ENCODE data around the gene IER3. TPM values are rescaled to one million over a fixed set of nuclear protein-coding genes. Genes with fewer than 3 reads are reported as not detected.

Gene IER3
- total and polyA plus RNA-seq, 2 of the 13 experiments (the other 11 are each of a cell fraction or from before 2014, with no cell fraction given): 51.1 to 131 TPM

- TF ChIP-seq DPF2 (CRISPR knock-in tag; IDR thresholded peaks at IDR 0.05; ENCODE audit: borderline replicate concordance, low read depth) (0 out of 2 replicates have a peak, but pooled peaks have one; percentile 35), ZSCAN25 (CRISPR knock-in tag; IDR thresholded peaks at IDR 0.05) (0 out of 2 replicates have a peak, but pooled peaks have one; percentile 1)
These were observed 38.2 kb upstream of the IER3 start (continued) for GRCh38 chr6:30782425-30783014.

- Histone ChIP-seq H3K4me2 (ENCODE audit: low read depth, low read length) (peak overlapping the region; percentile 81), H4K20me1 (ENCODE audit: insufficient read depth, low read length) (no peaks in the 10 kb centered on the region), H3K9ac (ENCODE audit: insufficient read depth, low read depth, low read length) (peak overlapping the region; percentile 78), H3K4me1 (ENCODE audit: insufficient read depth, low read length) (peaks cover 86% of the 10 kb centered on the region), H3K9me3 (ENCODE audit: low read length) (no peaks in the 10 kb centered on the region), H3K36me3 (replicated peaks in 1 of 2; ENCODE audit: control insufficient read depth in 1 of 2, insufficient read depth in 2 of 2, low read length in 2 of 2) (no peaks in the 10 kb centered on the region), H3K4me3 (replicated peaks in 1 of 3; ENCODE audit: insufficient read depth in 1 of 3, low read depth in 2 of 3, low read length in 3 of 3) (peak overlapping the region; percentile 39 to 49 (median 43); a peak in 5 of 6 replicates), H2AFZ (ENCODE audit: low read length) (no peak overlapping the region), H3K27ac (ENCODE audit: extremely low read length, insufficient read depth, low read length) (peak overlapping the region; percentile 83), H3K79me2 (ENCODE audit: insufficient read depth, low read length) (no peaks in the 10 kb centered on the region), H3K27me3 (ENCODE audit: control insufficient read depth in 1 of 2, insufficient read depth in 2 of 2, low read length in 2 of 2) (no peaks in the 10 kb centered on the region)
- WGBS (ENCODE audit: low lambda C conversion rate): 3% methylated on average over 13 of the region's 13 CpGs
- POLR2A ChIA-PET: interaction anchor here (0.6 to 9.4 kb wide), 24 partner anchors 9 to 167 kb away, joined by 3 to 305 read pairs (median 5); partner anchors contain the start of genes DDR1, FLOT1, IER3 and MDC1
- CTCF ChIA-PET (ENCODE audit: low intra/inter-chr PET ratio, low total read pairs): interaction anchor here (0.7 kb wide), 1 partner anchor 39 kb away, joined by 3 read pairs; the partner anchor contains the start of gene FLOT1
- ATAC-seq (peak; percentile 87), FAIRE-seq (peak; percentile 98), DNase-seq (ENCODE audit: low spot score) (peak; percentile 96)
- in situ Hi-C loops (cut with HindIII; ENCODE audit: extremely low pct_ligation_motif_present, low pct_unique_long_range_greater_than_20kb): no loop called here
- no TSS peak for BruUV-seq (replicated peaks)
- intact Hi-C loops (cut with micrococcal nuclease; ENCODE audit: unreplicated experiment): loop anchor here (1.0 kb wide), 3 partner anchors 13 to 40 kb away; partner anchors contain the start of gene IER3
- peak; percentile 59; the same call in 1 of the 2 replicates for TF ChIP-seq SAFB2 (CRISPR knock-in tag; IDR thresholded peaks at IDR 0.05; ENCODE audit: borderline replicate concordance, low read depth)
- TF ChIP-seq HOXA3 (CRISPR knock-in tag; IDR thresholded peaks at IDR 0.05): peak; percentile 98
- no peak for TF ChIP-seq ZNF207 (IDR thresholded peaks at IDR 0.05; ENCODE audit: borderline replicate concordance)
- TF ChIP-seq CENPBD1 (CRISPR knock-in tag; IDR thresholded peaks at IDR 0.05; ENCODE audit: borderline replicate concordance, low read depth): no peak
- 0 out of 2 replicates have a peak, but pooled peaks have one; percentile 26 for TF ChIP-seq ZC3H4 (CRISPR knock-in tag; IDR thresholded peaks at IDR 0.05; ENCODE audit: borderline replicate concordance)
- peak; percentile 98 for TF ChIP-seq TFE3 (CRISPR knock-in tag; IDR thresholded peaks at IDR 0.05)
- TF ChIP-seq GPN1 (CRISPR knock-in tag; IDR thresholded peaks at IDR 0.05; ENCODE audit: borderline replicate concordance): no peak
- TF ChIP-seq ZNF720 (CRISPR knock-in tag; IDR thresholded peaks at IDR 0.05): no peak
- no peak for TF ChIP-seq THAP8 (CRISPR knock-in tag; IDR thresholded peaks at IDR 0.05; ENCODE audit: borderline replicate concordance)
- peak; percentile 97 for TF ChIP-seq ARID5B (CRISPR knock-in tag; IDR thresholded peaks at IDR 0.05)
- peak; percentile 66 for TF ChIP-seq ZNF263 (CRISPR knock-in tag; IDR thresholded peaks at IDR 0.05)
These were observed 37.5 kb upstream of the IER3 start for GRCh38 chr6:30781743-30782424.
